ENCODE measurements around the gene PAPPA.

PAPPA gene

GRCh38 chr9:116372786-116373185 is 219.2 kb downstream of the PAPPA start:
- FAIRE-seq: no peak

GRCh38 chr9:116377179-116377798 is 223.7 kb downstream of the PAPPA start:
- no peak for FAIRE-seq
- peak; percentile 52 for DNase-seq (ENCODE audit: insufficient read length, low spot score)

More at GRCh38 chr9:116372786-116373185, 219.2 kb downstream of the PAPPA start:
- no peak for DNase-seq (ENCODE audit: insufficient read length, low spot score)

DNA sequence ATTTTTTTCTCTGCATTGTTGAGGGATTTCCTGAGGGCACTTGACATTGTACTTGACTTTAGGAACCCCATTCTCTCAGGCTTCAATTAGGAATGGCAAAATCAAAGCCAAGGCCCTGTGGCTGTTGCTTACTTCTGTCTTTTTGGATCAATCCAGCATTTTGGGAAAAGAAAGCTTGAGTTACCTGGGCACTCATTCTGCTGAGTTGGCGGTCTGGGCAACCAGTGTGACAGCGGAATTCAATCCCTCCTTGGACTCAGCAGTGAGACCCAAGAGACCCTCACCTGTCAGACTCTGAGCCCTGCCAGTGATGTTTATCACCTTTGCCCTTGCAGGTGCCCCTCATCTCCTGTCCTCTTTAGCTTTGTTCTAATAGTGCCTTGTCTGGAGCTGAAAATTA is 225.3 kb downstream of the PAPPA start:
- FAIRE-seq (no peak), DNase-seq (ENCODE audit: insufficient read length, low spot score) (no peak)

- FAIRE-seq (no peak), DNase-seq (ENCODE audit: insufficient read length, low spot score) (no peak)
These were observed 226.2 kb downstream of the PAPPA start for GRCh38 chr9:116379821-116380220.

DNA sequence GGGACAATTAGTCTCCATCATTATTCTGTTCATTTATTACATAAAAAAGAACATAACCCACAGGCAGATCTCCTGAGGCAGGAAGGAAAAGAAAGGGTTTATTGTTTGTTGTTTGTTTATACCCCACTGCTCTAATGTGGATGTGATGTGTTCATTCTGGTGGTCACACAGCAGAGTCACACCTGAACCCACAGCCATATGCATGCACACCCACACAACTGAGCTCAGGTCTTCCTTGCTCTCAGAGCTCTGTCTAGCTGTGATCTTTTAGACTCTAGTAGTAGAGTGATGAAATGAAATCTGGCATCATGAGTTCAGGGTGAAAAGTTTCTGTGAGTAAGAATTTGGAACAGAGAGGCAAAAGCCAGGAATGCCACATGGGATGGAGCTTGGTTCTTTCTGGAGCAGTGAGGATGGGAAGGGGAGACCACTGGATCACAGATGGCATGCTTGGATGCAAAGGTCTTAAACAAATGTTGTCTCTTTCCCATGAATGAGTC is 227.0 kb downstream of the PAPPA start:
- DNase-seq (ENCODE audit: insufficient read length, low spot score): no peak
- no peak for FAIRE-seq

- DNase-seq (ENCODE audit: insufficient read length, low spot score) (no peak), FAIRE-seq (no peak)
These were observed 227.8 kb downstream of the PAPPA start for GRCh38 chr9:116381350-116381749.

DNA sequence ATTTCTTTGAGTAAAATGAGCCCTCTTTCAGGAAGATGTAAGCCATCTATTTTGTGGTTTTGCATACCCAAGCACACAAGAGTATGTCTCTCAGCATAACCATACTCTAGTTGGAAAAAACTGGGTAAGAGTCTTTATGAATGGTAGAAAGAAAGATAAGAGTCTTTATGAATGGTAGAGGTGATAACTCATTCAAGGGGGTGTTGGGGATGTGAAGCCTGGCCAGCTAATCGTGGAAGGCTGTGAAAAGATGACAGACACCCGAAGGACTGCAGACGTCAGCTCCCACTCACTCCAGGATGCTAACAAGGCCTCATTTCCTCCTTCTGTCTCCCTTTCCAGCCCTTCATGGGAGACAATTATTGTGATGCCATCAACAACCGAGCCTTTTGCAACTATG is 228.5 kb downstream of the PAPPA start:
- no peak for FAIRE-seq

DNA sequence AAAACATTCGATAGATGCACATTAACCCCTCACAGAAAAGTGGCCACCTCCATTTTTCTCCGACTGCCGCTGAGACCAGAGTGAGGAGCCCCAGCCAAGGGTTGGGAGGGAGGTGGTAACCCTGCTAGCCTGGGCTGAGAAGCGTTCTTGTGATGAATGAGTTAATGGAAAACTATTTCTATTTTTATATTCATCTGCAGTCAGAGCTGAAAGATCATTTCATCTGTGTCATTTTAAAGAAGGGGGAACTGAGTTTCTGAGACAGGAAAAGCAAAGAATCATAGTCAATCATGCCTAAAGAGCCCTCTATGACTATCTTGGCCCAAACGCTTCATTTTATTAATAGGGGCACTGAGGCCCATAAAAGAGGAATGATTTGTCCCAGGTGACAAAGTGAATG is 229.5 kb downstream of the PAPPA start:
- DNase-seq (ENCODE audit: insufficient read length, low spot score) (no peak), FAIRE-seq (no peak)

More for the DNA sequence above, 228.5 kb downstream of the PAPPA start:
- no peak for DNase-seq (ENCODE audit: insufficient read length, low spot score)

- no peak for FAIRE-seq
These were observed 230.3 kb downstream of the PAPPA start for GRCh38 chr9:116383936-116384335.

GRCh38 chr9:116387934-116388698 is 234.5 kb downstream of the PAPPA start:
- FAIRE-seq: no peak

More at GRCh38 chr9:116383936-116384335, 230.3 kb downstream of the PAPPA start:
- no peak for DNase-seq (ENCODE audit: insufficient read length, low spot score)

DNA sequence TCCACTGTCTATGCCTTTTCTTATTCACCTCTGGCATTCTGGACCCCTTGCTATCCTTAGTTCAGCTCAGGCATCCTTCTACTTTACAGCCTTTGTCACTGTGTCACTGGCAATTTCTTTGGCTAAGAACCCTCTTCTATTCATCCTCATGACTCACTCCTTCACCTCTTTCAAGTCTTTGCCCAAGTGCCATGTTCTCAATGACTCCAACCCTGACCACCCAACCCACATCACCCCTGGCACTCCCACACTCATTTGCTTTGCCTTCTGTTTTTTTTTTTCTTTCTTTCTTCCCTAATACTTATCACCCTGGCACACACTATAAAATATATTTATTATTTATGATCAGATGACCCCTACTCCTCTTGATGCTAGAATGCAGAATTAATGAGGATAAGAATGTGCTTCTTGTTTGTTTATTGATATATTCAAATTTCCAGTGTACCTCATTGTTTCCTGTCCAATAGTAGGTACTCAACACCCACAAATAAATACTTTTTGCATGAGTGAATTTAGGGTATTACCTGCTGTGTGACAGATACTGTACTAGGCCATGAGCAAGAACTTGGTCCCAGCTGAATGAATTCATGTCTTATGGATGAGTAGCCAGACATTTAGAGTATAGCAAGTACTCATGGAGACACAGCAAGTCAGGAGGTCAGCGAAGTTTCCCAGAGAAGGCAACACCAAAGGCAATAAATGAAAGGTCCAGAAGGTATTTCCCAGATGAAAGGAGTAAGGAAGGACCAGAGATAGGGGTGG is 236.1 kb downstream of the PAPPA start:
- FAIRE-seq (no peak), DNase-seq (ENCODE audit: insufficient read length, low spot score) (no peak)

More at GRCh38 chr9:116387934-116388698, 234.5 kb downstream of the PAPPA start:
- DNase-seq (ENCODE audit: insufficient read length, low spot score): no peak

DNA sequence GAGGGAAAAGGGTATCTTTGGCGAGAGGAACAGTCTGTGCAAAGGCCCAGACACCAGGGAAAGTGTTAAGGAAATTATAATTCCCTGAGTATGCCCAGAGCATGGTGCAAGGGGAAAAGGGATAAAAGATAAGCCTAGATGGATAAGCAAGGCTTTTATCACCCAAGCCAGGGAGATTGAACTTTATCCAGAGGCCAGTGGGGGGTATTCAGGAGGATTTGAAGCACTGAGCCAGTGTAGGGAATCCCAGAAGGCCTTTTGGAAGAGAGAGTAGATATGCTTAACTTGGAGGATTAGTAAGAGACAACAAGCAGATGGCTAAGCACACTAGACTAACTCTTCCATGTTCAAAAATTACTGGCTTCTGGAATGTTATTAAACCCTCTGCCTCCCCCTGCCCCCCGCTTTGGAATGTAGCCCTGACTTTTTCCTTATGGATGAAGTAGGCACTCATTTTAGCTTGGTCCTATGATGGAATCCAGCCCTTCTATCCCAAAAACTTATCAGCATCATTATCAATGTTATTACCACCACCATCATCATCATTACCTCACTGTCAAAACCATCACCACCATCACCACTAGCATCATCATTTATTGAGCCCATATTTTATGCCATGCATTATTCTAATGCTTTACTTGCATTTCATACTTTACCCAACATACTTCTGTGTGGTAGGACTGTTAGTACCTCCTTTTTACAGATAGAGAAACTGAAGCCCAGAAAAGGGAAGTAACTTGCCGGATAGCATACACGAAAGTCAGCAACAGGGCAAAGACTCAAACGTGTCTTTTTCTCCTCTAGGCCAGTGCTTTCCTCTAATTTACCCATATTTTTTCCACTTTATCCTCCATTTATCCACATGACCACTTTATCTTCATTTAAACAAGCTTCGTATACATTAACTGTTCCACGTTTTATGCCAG is 237.0 kb downstream of the PAPPA start:
- FAIRE-seq (no peak), DNase-seq (ENCODE audit: insufficient read length, low spot score) (no peak)

- DNase-seq (ENCODE audit: insufficient read length, low spot score): no peak
- no peak for FAIRE-seq
These were observed 237.8 kb downstream of the PAPPA start for GRCh38 chr9:116391306-116391900.

GRCh38 chr9:116393198-116393597 is 239.6 kb downstream of the PAPPA start:
- FAIRE-seq: no peak
- DNase-seq (ENCODE audit: insufficient read length, low spot score): no peak

DNA sequence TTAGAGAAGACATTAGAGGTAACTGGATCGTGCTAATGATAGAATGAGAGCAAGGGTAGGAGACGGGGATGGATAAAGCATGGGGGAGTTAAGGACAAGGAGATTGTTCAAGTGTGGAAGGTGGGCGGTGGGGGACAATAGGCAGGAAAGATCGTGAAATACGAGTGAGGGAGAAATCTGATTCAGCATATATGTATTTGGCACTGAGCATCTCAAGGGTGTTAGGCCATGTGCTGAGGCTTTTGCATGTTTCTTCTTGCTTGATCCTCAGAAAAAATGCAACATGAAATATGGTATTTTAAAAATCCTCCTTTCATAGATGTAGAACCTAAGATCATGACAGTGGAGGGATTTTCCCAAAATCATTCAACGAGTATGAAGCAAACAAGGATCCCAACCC is 240.5 kb downstream of the PAPPA start:
- DNase-seq (ENCODE audit: insufficient read length, low spot score) (no peak), FAIRE-seq (no peak)

DNA sequence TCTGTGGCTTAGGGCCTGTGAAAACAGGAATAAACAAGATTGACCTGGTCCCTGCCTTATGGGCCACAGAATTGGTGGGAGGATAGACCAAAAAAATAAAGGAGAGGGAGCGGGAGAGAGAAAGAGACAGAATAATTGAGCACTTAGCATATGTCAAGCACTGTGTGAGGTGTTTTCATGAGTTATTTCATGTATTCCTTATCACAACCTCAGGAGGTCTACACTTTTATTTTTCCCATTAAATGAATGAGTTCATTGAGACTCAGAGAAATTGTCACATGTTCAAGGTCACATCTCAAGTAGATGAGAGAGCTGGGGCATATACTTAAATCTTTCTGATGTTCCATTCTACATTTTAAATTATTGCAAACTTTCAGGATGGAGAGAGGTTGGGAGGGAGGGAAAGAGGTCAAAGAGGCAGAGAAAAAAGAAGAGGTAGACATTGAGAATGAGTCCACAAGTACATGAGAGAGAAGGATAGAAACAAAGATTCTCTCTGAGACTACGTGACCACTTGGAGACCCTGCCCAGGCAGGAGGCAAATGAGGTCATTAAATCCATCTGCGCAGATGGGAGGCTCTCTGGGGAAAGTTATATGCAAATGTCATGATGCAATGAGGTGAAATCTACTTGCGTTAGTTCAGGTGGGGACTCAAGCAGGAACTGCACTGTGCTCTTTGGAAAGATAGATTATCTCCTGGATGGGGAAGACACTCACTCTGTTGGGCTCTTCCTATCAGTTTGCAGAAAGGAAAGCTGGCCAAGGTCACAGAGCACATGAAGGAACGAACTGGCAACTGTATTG is 241.5 kb downstream of the PAPPA start:
- DNase-seq (ENCODE audit: insufficient read length, low spot score) (no peak), FAIRE-seq (no peak)

DNA sequence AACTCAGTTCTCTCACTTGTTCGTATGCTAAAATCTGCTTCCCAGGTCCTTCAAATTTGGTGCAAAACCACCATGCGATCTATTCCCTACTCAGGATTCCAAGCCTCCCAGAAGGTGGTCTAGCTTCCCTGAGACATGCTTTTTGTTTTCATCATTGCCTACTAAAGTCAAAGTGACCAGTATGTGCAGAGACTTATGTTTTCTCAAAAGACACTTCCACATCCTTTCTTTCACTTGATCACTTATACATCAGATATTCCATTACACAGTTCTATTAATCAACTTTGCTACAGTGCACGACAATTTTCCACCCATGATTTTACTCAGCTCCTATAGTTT is 242.1 kb downstream of the PAPPA start:
- DNase-seq (ENCODE audit: insufficient read length, low spot score) (no peak), FAIRE-seq (no peak)

DNA sequence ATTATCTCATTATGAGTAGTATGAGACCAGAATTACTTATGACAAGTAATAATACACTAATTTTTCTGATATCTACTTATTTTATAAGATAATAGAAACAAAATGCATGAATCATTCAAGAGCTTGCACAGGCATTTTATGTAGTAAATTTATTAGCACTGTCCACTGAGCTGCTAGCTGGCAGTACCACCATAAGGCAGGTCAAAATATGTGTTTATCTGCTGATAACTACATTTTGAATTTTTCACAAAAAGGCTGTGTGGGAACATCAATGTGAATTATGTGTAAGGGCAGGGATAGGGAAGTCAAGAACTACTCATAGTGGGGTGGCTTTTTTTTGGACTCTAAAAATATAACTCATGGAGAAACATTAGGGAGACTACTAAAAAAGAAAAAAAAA is 249.6 kb downstream of the PAPPA start:
- FAIRE-seq (no peak), DNase-seq (ENCODE audit: insufficient read length, low spot score) (no peak)

DNA sequence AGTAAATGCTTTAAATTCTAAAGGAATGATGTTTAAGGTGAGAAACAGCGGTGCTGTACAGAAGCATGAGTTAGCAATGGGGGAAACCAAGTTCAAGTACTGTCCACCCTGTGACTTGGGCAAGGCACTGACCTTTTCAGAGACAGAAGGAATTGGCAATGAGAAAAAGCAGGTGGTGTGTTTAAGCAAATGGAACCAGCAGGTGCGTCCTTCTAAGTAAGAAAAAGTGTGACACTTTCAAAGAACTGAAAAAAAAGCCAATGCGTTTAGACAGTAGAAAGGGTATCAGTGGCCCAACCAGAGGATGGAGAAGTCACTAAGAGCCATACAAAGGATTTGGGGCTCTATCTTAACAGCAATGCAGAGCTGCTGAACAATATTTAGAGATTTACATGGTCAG is 250.6 kb downstream of the PAPPA start:
- DNase-seq (ENCODE audit: insufficient read length, low spot score): no peak
- no peak for FAIRE-seq

All from HTR-8/SVneo (cell line).